ENCODE data around the gene PLEKHA8. TPM values are rescaled to one million over a fixed set of nuclear protein-coding genes. Genes with fewer than 3 reads are reported as not detected.

PLEKHA8 gene
- total and polyA plus RNA-seq, 11 donors = 1.5 to 6.8 (median 4.1) TPM

GRCh38 chr7:30070052-30070451, 41.8 kb downstream of the PLEKHA8 start:
- intact Hi-C loops (cut with DNase I) = loop anchor here in 1 of 10 donors (10.0 kb wide), 1 partner anchor 325 kb away; no protein-coding TSS in a partner anchor
- no peaks in the 10 kb centered on the region for H3K9me3 ChIP-seq
- H3K27me3 ChIP-seq = no peaks in the 10 kb centered on the region
- H3K36me3 ChIP-seq = peaks cover 0 to 28% (median 7%) of the 10 kb centered on the region in 9 donors
- DNase-seq (no peak), ATAC-seq (no peak)
- no peak for TF ChIP-seq CTCF (IDR thresholded peaks at IDR 0.05)
- no peak for TF ChIP-seq POLR2A (IDR thresholded peaks at IDR 0.05)
- 0 to 73% (median 0%) methylated on average over 1 of the region's 1 CpG for WGBS, 4 donors
- peaks cover 0 to 25% (median 8%) of the 10 kb centered on the region in 12 donors for H3K4me1 ChIP-seq
- no peak overlapping the region for H3K27ac ChIP-seq
- H3K4me3 ChIP-seq = no peak overlapping the region

GRCh38 chr7:30072735-30073134, 44.5 kb downstream of the PLEKHA8 start:
- no peaks in the 10 kb centered on the region for H3K9me3 ChIP-seq
- H3K4me3 ChIP-seq = no peak overlapping the region
- ATAC-seq = no peak
- H3K27ac ChIP-seq = no peak overlapping the region
- 94 to 100% (median 98%) methylated on average over 1 of the region's 1 CpG for WGBS, 4 donors
- peaks cover 0 to 22% (median 6%) of the 10 kb centered on the region in 12 donors for H3K4me1 ChIP-seq
- intact Hi-C loops (cut with DNase I) = loop anchor here in 1 of 10 donors (10.0 kb wide), 1 partner anchor 328 kb away; no protein-coding TSS in a partner anchor
- H3K36me3 ChIP-seq = peaks cover 0 to 21% (median 4%) of the 10 kb centered on the region in 9 donors
- no peak for DNase-seq
- no peaks in the 10 kb centered on the region for H3K27me3 ChIP-seq
- TF ChIP-seq POLR2A (IDR thresholded peaks at IDR 0.05) (no peak), CTCF (IDR thresholded peaks at IDR 0.05) (no peak)

GRCh38 chr7:30074422-30075030, 46.3 kb downstream of the PLEKHA8 start:
- 23 to 39% (median 32%) methylated on average over 1 of the region's 1 CpG for WGBS, 4 donors
- no peaks in the 10 kb centered on the region for H3K27me3 ChIP-seq
- H3K9me3 ChIP-seq = no peaks in the 10 kb centered on the region
- no peak overlapping the region for H3K27ac ChIP-seq
- no peak overlapping the region for H3K4me3 ChIP-seq
- ATAC-seq (peak in 1 of 4 donors; percentile 34), DNase-seq (no peak)
- TF ChIP-seq CTCF (IDR thresholded peaks at IDR 0.05) (peak in 11 of 12 donors; percentile 18 to 57 (median 38)), POLR2A (IDR thresholded peaks at IDR 0.05) (no peak)
- intact Hi-C loops (cut with DNase I) = loop anchor here in 1 of 10 donors (10.0 kb wide), 1 partner anchor 330 kb away; no protein-coding TSS in a partner anchor
- H3K36me3 ChIP-seq = peaks cover 0 to 32% (median 16%) of the 10 kb centered on the region in 9 donors
- peaks cover 0 to 6% (median 0%) of the 10 kb centered on the region in 12 donors for H3K4me1 ChIP-seq

- H3K27me3 ChIP-seq = no peaks in the 10 kb centered on the region
Observed at GRCh38 chr7:30076411-30076810, 48.2 kb downstream of the PLEKHA8 start.

More at GRCh38 chr7:30076411-30076810, 48.2 kb downstream of the PLEKHA8 start:
- H3K36me3 ChIP-seq = peaks cover 0 to 40% (median 23%) of the 10 kb centered on the region in 9 donors
- H3K27ac ChIP-seq = no peak overlapping the region
- peaks cover 0 to 4% (median 0%) of the 10 kb centered on the region in 12 donors for H3K4me1 ChIP-seq
- WGBS, 4 donors = 90 to 97% (median 94%) methylated on average over 1 of the region's 1 CpG
- H3K4me3 ChIP-seq = no peak overlapping the region
- no peak for DNase-seq
- H3K9me3 ChIP-seq = no peaks in the 10 kb centered on the region
- intact Hi-C loops (cut with DNase I) = loop anchor here in 1 of 10 donors (10.0 kb wide), 1 partner anchor 332 kb away; no protein-coding TSS in a partner anchor
- no peak for ATAC-seq
- TF ChIP-seq CTCF (IDR thresholded peaks at IDR 0.05) (no peak), POLR2A (IDR thresholded peaks at IDR 0.05) (no peak)
